ENCODE data around the gene SLC38A9.

The SLC38A9 gene

DNA sequence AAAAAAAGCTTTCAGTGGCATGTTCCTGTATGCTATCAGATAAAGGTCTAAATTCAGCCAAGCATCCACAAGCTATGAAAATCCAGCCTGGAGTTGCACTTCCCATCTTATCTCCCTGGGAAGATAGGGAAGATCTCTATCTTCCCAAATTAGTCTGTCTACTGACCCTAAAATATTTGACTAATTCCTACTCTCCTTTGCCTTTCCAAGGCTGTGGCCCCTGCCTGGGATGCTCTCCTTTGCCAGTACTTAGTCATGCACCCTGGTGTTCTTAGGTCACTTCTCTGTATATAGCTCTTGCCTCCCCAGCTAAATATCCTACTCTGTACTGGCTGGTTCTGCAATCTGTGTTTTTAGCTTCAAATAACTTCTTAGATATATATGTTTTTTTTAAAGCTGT, 133.4 kb downstream of the SLC38A9 start:
- no peak for TF ChIP-seq CTCF (IDR thresholded peaks at IDR 0.05; ENCODE audit: borderline replicate concordance, control extremely low read depth, extremely low read depth, insufficient read depth, missing control alignments)
- DNase-seq (ENCODE audit: low spot score), result no peak
- in situ Hi-C loops (cut with MboI; ENCODE audit: low sequenced_read_pairs, unreplicated experiment), result no loop called here

GRCh38 chr5:55577353-55578060, 134.6 kb downstream of the SLC38A9 start:
- no peak for TF ChIP-seq CTCF (IDR thresholded peaks at IDR 0.05; ENCODE audit: borderline replicate concordance, control extremely low read depth, extremely low read depth, insufficient read depth, missing control alignments)
- DNase-seq (ENCODE audit: low spot score), result no peak
- in situ Hi-C loops (cut with MboI; ENCODE audit: low sequenced_read_pairs, unreplicated experiment), result no loop called here

GRCh38 chr5:55576661-55577060, 135.5 kb downstream of the SLC38A9 start:
- no peak for DNase-seq (ENCODE audit: low spot score)
- TF ChIP-seq CTCF (IDR thresholded peaks at IDR 0.05; ENCODE audit: borderline replicate concordance, control extremely low read depth, extremely low read depth, insufficient read depth, missing control alignments), result no peak
- in situ Hi-C loops (cut with MboI; ENCODE audit: low sequenced_read_pairs, unreplicated experiment), result no loop called here

Data from GM13976 (cell line).